GM08714 (cell line): Measurements from ENCODE around the gene HBZ.
"Not testable (repeated sequence)": the region's sequence is repeated elsewhere in the genome, so short reads cannot be mapped to it uniquely, and the experiment has no call there.

Experiments
- H3K4me3 ChIP-seq: fragments of 200-500 bp; sonication (Bioruptor generic); 2 replicates; pipeline ENCODE4 v1.5.1; 2014; ENCODE audit warnings: mild to moderate bottlenecking, low read length, inconsistent platforms
- ZNF274 ChIP-seq: IDR thresholded peaks from 2 replicates; pipeline ENCODE4 v1.6.1; 2012; ENCODE audit warnings: mild to moderate bottlenecking, low read depth, low read length

Gene HBZ

GRCh38 chr16:122361-122760 lies 30.1 kb upstream of the HBZ start:
- no peak overlapping the region for H3K4me3 ChIP-seq
- TF ChIP-seq ZNF274 = no peak

GRCh38 chr16:123558-124350 lies 28.7 kb upstream of the HBZ start:
- H3K4me3 ChIP-seq = not testable (repeated sequence)

- no peak overlapping the region for H3K4me3 ChIP-seq
- no peak for TF ChIP-seq ZNF274
Observed at GRCh38 chr16:125011-125410, 27.4 kb upstream of the HBZ start.

GRCh38 chr16:129075-129474 lies 23.4 kb upstream of the HBZ start:
- no peak overlapping the region for H3K4me3 ChIP-seq
- no peak for TF ChIP-seq ZNF274

DNA sequence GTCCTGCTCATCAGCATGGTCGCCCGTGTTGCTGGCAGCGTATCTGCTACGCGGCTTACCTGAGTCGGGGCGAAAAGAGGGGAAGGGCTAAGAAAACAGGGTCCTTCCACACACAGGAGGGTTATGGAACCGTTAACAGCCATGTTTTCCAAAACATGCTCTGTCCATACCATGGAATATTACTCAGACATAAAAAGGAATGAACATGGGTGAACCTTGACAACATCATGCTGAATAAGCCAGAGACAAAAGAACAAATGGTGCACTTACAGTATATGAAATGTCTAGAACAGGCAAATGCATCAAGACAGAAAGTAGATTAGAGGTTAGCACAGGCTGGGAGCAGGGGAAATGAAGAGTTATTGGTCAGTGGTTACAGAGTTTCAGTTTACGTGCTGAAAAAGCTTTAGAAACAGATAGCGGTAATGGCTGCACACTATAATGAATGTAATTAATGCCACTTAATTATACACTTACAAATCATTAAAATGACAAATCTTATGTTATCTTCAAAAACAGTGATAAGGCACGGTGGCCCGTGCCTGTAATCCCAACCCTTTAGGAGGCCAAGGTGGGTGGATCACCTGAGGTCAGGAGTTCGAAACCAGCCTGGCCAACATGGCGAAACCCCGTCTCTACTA lies 21.8 kb upstream of the HBZ start:
- no peak overlapping the region for H3K4me3 ChIP-seq
- no peak for TF ChIP-seq ZNF274

- no peak overlapping the region for H3K4me3 ChIP-seq
- TF ChIP-seq ZNF274 = no peak
Observed at GRCh38 chr16:132120-132519, 20.3 kb upstream of the HBZ start.

GRCh38 chr16:133716-134115 lies 18.7 kb upstream of the HBZ start:
- TF ChIP-seq ZNF274 = no peak
- H3K4me3 ChIP-seq = no peak overlapping the region

DNA sequence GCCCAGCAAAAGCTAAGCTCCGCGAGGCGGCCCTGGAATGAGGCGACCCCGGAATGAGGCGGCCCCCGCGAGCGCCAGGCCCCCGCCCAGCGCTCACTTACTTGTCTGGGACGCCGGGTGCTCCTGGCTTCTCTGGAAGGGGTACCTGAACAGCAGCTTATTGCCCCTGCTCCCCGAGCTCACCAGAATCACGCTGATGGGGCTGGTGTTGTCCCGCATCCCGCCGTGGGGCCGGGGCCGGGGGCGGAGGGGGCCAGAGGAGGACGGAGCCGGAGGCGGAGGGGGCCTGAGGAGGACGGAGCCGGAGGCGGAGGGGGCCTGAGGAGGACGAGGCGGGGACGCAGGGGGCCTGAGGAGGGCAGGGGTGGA lies 14.4 kb upstream of the HBZ start:
- TF ChIP-seq ZNF274 = no peak

DNA sequence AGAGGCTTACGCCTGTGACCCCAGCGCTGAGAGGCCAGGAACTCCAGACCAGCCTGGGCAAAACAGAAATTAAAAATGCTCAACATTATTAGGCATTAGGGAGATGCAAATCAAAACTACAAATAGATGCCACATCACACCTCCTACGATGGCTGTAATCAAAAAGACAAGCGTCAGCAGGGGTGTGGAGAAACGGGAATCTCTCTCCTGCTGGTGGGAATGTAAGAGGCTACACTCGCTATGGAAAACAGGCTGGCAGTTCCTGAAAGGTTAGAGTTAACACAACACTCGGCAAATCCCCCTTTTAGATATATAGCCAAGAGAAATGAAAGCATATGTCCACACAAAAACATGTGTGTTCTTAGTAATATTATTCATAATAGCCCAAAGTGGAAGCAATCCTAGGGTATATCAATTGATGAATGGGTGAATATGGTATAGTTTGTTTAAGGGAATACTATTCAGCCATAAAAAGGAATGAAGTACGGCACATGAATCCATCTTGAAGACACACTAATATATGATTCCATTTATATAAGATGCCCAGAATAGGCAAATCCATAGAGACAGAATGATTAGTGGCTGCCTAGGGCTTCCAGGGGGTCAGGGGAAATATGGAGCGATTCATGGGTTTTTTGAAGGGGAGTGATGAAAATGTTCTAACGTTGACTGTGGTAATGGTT lies 12.1 kb upstream of the HBZ start:
- no peak for TF ChIP-seq ZNF274
- H3K4me3 ChIP-seq = no peak overlapping the region

More for the DNA sequence above, 14.4 kb upstream of the HBZ start:
- H3K4me3 ChIP-seq = peak overlapping the region; percentile 87

DNA sequence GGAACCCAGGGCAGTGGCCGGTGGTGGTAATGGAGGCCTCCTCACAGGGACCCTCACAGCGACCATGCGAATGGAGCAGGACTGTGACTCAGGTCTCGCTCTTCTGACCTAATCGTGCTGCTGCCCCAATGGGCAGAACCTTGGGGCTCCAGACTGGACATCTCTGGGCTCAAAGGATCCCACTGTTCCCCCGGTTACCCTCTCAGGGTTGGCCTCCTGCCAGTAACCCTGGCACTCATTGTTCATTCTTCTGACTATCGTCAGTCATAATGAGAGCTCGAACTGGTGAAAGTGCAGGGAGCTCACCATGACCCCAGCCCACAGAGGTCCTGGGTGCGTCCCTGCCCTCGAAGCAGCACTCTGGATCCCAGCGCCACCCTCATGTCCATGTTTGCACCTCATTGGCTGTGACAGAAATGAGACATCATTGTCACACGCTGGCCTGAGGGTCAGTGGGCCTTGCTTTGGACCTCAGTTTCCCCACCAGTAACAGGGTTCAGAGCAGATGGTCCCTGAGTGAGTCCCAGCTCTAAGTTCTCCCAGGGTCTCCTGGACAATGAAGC lies 10.0 kb upstream of the HBZ start:
- no peak for TF ChIP-seq ZNF274

DNA sequence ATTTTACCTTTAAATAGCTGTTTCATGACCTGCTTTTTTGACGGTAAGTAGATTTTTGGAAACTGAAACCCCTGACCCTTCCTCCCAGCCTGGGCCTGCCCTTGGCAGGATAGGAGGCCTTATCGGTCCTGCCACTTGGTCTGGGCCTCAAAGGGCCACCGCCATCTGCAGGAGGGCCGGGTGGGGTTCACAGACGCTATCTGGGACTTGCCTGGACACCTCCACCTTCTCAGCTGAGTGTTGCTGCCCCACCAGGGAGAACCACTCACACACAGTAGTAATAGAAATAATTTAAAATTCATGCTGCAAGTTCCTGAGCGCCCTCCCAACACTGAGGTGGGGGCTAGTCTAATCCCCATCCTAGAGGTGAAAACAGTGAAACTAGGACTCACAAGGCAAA lies 9.4 kb upstream of the HBZ start:
- no peak for TF ChIP-seq ZNF274
- H3K4me3 ChIP-seq = no peak overlapping the region

More for the DNA sequence above, 10.0 kb upstream of the HBZ start:
- H3K4me3 ChIP-seq = no peak overlapping the region

DNA sequence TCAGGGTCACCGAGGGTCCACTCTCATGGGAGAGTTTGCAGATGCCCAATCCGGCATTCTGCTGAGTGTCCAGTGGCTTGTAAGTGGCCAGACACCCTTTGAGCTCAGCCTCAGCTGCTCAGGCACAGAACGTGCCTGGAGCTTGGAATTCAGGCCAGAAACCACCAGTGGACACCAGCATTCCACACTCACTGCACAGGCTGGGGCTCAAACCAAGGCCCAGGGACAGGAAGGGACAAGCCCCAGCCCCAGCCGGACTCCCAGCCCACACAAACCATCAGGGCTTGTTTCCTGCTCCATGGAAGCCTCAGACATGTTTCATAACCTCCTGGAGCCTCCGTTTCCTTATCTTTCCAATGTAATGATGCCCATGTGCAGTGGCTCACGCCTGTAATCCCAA lies 9.0 kb upstream of the HBZ start:
- TF ChIP-seq ZNF274 = no peak
- no peak overlapping the region for H3K4me3 ChIP-seq

DNA sequence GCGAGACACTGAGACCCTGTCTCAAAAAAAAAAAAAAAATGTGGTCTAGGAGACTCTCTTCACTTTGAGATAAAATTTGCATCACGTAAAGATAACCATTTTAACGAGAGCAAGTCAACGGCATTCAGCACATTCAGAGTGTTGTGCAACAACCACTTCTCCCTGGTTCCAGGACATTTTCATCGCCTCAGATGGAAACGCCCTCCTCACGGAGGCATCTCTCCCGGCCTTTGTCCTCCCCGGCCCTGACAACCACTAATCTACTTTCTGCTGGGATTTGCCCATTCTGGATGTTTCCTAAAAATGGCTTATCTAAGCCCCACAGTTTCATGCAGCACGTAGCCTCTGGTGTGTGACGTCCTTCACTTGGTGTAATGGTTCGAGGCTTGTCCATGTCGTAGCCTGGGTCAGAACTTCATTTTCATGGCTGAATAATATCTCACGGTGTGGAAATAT lies 7.6 kb upstream of the HBZ start:
- H3K4me3 ChIP-seq = no peak overlapping the region
- no peak for TF ChIP-seq ZNF274

- no peak for TF ChIP-seq ZNF274
- H3K4me3 ChIP-seq = no peak overlapping the region
Observed at GRCh38 chr16:146646-147045, 5.8 kb upstream of the HBZ start.
